ENCODE data around the gene ARMC12. TPM values are rescaled to one million over a fixed set of nuclear protein-coding genes. Genes with fewer than 3 reads are reported as not detected.

The ARMC12 gene
- polyA plus RNA-seq, 1 of the 3 experiments (the other 2 are of a cell fraction): 1.6 TPM

DNA sequence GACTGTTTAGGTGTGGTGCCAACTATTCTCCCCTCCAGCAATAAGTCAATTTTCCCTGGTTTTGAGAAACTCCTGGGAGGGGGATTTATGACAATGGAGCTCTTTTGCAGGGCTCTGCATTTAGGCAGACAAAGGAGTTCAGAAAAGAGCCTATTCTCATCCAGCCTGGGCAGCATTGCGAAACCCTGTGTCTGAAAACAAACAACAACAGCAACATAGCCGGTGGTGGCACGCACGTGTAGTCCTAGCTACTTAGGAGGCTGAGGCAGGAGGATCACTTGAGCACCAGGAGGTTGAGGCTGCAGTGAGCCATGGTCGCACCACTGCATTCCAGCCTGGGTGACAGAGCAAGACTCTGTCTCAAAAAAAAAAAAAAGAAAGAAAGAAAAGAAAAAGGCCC lies 53.9 kb downstream of the ARMC12 start:
- TF ChIP-seq TCF12 (IDR thresholded peaks at IDR 0.05): no peak
- H3K9me3 ChIP-seq: no peaks in the 10 kb centered on the region
- POLR2A ChIA-PET: no interaction called here
- H3K4me2 ChIP-seq: no peak overlapping the region
- no peaks in the 10 kb centered on the region for H3F3A ChIP-seq (replicated peaks; ENCODE audit: insufficient read depth)
- CTCF ChIA-PET: no interaction called here
- no peak for DNase-seq
- H3K9ac ChIP-seq: no peak overlapping the region
- 78% methylated on average over 5 of the region's 5 CpGs for WGBS (ENCODE audit: low lambda C conversion rate)
- no peaks in the 10 kb centered on the region for H4K20me1 ChIP-seq (ENCODE audit: insufficient read depth)
- peaks cover 44% of the 10 kb centered on the region for H3K27me3 ChIP-seq (ENCODE audit: insufficient read depth)
- no peaks in the 10 kb centered on the region for H3K9me2 ChIP-seq
- no peaks in the 10 kb centered on the region for H3K36me3 ChIP-seq (replicated peaks in 1 of 2; ENCODE audit: control insufficient read depth in 1 of 2, insufficient read depth in 2 of 2, low read length in 1 of 2)
- H3K79me2 ChIP-seq (ENCODE audit: insufficient read depth): no peaks in the 10 kb centered on the region
- H3K27ac ChIP-seq (ENCODE audit: low read depth in 2 of 2, low read length in 1 of 2): no peak overlapping the region
- H3K4me3 ChIP-seq (ENCODE audit: low read depth in 2 of 2, low read length in 1 of 2): no peak overlapping the region
- H3K4me1 ChIP-seq (ENCODE audit: control insufficient read depth in 1 of 2, insufficient read depth in 2 of 2, low read depth in 1 of 2, low read length in 1 of 2): no peaks in the 10 kb centered on the region
- no peak overlapping the region for H2AFZ ChIP-seq (ENCODE audit: low read depth)

DNA sequence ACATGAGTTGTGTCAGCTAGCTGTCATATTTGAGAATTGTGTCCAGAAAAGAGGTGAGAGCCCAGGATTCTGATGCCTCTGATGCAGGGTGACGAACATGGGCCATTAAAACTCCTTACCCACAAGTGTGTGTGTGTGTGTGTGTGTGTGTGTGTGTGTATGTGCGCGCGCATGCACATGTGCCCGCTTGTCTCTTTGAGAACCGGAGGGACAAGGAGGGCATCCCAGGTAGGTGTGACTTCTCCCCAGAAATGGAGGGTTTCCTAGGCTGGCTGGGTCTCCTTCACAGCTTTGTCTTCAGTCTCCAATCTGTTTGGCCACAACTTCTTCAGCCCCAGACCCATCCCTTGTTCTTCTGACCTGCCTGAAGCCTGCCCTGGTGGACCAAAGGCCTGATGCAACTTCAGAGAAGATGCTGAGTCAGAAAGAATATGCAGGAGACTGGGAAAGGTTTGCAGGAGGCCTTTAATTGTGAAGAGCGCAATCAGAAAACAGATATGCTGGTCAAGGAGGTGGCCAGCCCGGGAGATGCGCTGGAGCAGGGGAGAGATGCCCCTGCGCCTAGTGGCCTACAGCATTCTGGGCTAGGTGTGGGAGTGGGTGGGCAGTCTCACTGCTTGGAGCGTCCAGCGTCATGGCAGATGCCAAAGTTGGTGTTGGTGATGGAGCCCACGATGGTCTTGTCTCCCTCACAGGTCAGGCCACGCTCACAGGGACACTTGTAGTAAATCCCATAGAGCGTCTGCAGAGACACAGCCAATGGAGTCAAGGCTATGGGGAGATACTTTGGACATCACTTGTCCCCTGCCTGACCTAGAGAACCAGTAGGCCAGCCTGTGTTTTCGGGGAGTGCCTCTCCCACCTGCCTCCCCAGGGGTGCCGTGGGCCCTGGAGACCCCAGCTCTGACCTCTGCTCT lies 58.0 kb downstream of the ARMC12 start:
- CTCF ChIA-PET: no interaction called here
- Histone ChIP-seq H3K79me2 (ENCODE audit: insufficient read depth) (no peaks in the 10 kb centered on the region), H3K4me3 (ENCODE audit: low read depth in 2 of 2, low read length in 1 of 2) (no peak overlapping the region), H3K9me2 (no peaks in the 10 kb centered on the region), H3K27me3 (ENCODE audit: insufficient read depth) (peaks cover 10% of the 10 kb centered on the region), H3K36me3 (replicated peaks in 1 of 2; ENCODE audit: control insufficient read depth in 1 of 2, insufficient read depth in 2 of 2, low read length in 1 of 2) (no peaks in the 10 kb centered on the region), H2AFZ (ENCODE audit: low read depth) (no peak overlapping the region), H3K9me3 (no peaks in the 10 kb centered on the region), H3K27ac (ENCODE audit: low read depth in 2 of 2, low read length in 1 of 2) (no peak overlapping the region), H4K20me1 (ENCODE audit: insufficient read depth) (no peaks in the 10 kb centered on the region), H3F3A (replicated peaks; ENCODE audit: insufficient read depth) (no peaks in the 10 kb centered on the region), H3K4me2 (no peak overlapping the region), H3K4me1 (ENCODE audit: control insufficient read depth in 1 of 2, insufficient read depth in 2 of 2, low read depth in 1 of 2, low read length in 1 of 2) (no peaks in the 10 kb centered on the region), H3K9ac (no peak overlapping the region)
- no peak for DNase-seq
- WGBS (ENCODE audit: low lambda C conversion rate): 82% methylated on average over 17 of the region's 17 CpGs
- POLR2A ChIA-PET: no interaction called here
- TF ChIP-seq, protein P1, sequence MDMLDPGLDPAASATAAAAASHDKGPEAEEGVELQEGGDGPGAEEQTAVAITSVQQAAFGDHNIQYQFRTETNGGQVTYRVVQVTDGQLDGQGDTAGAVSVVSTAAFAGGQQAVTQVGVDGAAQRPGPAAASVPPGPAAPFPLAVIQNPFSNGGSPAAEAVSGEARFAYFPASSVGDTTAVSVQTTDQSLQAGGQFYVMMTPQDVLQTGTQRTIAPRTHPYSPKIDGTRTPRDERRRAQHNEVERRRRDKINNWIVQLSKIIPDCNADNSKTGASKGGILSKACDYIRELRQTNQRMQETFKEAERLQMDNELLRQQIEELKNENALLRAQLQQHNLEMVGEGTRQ (IDR thresholded peaks at IDR 0.05; ENCODE audit: borderline replicate concordance, low read depth, low read length): no peak
- TF ChIP-seq RCOR1 (IDR thresholded peaks at IDR 0.05; ENCODE audit: low read length) (no peak), EZH2phosphoT487 (IDR thresholded peaks at IDR 0.05; ENCODE audit: borderline replicate concordance, low read depth) (no peak), CHD2 (IDR thresholded peaks at IDR 0.05; ENCODE audit: low read length, partially characterized antibody) (no peak), SIN3A (IDR thresholded peaks at IDR 0.05; ENCODE audit: borderline replicate concordance, low read depth, low read length) (no peak), MEF2A (IDR thresholded peaks at IDR 0.05; ENCODE audit: borderline replicate concordance, low read depth) (no peak), ELF1 (IDR thresholded peaks at IDR 0.05) (no peak)
- TF ChIP-seq, protein P2, sequence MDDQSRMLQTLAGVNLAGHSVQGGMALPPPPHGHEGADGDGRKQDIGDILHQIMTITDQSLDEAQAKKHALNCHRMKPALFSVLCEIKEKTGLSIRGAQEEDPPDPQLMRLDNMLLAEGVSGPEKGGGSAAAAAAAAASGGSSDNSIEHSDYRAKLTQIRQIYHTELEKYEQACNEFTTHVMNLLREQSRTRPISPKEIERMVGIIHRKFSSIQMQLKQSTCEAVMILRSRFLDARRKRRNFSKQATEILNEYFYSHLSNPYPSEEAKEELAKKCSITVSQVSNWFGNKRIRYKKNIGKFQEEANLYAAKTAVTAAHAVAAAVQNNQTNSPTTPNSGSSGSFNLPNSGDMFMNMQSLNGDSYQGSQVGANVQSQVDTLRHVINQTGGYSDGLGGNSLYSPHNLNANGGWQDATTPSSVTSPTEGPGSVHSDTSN (IDR thresholded peaks at IDR 0.05): no peak
